ENCODE data around the gene C5orf58.
"Not testable (repeated sequence)": the region's sequence is repeated elsewhere in the genome, so short reads cannot be mapped to it uniquely, and the experiment has no call there.

C5orf58 gene

DNA sequence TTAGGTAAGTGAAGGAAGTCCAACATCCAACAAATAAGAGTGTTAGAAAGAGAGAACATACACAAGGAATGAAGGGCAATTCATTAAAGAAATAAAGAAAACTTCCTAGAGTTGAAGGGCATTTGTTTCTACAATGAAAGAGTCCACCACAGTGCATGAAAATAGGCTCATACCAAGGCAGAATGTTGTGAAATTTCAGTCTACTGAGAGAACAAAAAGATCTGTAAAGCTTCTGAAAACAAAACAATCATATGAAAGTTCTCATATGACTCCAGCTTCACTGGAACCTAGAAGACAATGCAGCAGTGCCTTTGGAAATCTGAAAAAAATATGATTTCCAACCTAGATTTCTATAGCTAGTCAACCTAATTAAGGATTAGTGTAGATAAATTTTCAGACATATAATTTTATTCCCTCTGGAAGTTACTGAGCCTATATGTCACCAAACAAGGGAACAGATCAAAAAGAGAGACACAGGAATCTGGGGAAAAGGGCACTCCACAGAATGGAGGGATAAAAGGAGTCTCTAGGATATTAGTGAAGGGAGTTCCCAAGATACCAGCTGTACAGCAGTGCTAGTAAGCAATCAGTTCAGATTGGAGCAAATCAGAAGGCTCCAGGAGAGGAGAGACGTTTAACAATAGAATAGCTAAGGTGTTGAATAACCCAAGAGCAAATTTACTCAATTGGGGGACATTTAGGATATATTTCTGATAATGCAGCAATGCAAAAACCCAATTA lies 5.8 kb downstream of the C5orf58 start:
- no peak for TF ChIP-seq ESRRG (CRISPR knock-in tag; IDR thresholded peaks at IDR 0.05)
- TF ChIP-seq ZNF8 (CRISPR knock-in tag; IDR thresholded peaks at IDR 0.05) = no peak
- TF ChIP-seq, protein P1, sequence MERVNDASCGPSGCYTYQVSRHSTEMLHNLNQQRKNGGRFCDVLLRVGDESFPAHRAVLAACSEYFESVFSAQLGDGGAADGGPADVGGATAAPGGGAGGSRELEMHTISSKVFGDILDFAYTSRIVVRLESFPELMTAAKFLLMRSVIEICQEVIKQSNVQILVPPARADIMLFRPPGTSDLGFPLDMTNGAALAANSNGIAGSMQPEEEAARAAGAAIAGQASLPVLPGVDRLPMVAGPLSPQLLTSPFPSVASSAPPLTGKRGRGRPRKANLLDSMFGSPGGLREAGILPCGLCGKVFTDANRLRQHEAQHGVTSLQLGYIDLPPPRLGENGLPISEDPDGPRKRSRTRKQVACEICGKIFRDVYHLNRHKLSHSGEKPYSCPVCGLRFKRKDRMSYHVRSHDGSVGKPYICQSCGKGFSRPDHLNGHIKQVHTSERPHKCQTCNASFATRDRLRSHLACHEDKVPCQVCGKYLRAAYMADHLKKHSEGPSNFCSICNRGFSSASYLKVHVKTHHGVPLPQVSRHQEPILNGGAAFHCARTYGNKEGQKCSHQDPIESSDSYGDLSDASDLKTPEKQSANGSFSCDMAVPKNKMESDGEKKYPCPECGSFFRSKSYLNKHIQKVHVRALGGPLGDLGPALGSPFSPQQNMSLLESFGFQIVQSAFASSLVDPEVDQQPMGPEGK (CRISPR knock-in tag; IDR thresholded peaks at IDR 0.05; ENCODE audit: borderline replicate concordance) = no peak
- no peak for TF ChIP-seq ZNF70 (CRISPR knock-in tag; IDR thresholded peaks at IDR 0.05)
- no peak for ATAC-seq

DNA sequence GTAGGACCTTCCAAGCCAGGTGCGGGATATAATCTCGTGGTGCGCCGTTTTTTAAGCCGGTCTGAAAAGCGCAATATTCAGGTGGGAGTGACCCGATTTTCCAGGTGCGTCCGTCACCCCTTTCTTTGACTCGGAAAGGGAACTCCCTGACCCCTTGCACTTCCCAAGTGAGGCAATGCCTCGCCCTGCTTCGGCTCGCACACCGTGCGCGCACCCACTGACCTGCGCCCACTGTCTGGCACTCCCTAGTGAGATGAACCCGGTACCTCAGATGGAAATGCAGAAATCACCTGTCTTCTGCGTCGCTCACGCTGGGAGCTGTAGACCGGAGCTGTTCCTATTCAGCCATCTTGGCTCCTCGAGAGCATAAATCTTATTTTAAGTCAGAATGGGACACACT lies 12.7 kb downstream of the C5orf58 start:
- ATAC-seq = not testable (repeated sequence)

DNA sequence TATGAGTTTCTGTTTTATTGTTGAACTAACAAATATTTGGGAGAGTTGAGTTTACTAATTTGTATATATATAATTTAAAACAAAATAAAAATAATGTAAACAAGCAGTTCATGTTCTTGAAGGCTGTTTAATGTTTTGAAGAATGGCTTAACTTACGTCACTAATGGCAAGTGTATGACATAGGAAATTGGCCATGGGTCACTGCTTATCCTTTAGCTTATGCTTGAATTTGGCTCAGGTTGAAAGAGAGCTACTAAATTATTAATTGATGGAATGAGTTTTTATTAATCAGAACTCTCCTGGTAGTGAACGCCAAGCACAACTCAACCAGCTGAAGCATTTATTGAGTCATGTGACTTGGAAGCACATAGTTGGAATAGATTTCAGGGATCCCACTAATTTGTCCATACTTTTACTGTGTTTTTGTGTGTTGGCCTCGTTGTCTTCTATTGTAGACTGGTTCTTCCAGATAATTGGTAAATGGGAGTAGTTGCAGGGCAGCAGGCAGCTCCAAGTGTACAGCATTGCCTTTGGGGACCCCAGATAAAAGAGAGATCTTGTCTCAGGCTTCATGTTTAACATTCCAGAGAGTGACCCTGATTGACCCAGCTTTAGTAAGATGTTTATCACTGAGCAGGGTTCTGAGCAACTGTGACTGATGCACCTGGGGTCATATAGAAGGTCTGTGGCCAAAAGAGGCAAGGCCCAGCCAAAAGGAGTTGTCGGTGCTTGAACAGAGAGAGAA lies 13.5 kb downstream of the C5orf58 start:
- no peak for ATAC-seq
- no peak for TF ChIP-seq RARB (CRISPR knock-in tag; IDR thresholded peaks at IDR 0.05)
- no peak for TF ChIP-seq ZNF70 (CRISPR knock-in tag; IDR thresholded peaks at IDR 0.05)
- TF ChIP-seq, protein P2, sequence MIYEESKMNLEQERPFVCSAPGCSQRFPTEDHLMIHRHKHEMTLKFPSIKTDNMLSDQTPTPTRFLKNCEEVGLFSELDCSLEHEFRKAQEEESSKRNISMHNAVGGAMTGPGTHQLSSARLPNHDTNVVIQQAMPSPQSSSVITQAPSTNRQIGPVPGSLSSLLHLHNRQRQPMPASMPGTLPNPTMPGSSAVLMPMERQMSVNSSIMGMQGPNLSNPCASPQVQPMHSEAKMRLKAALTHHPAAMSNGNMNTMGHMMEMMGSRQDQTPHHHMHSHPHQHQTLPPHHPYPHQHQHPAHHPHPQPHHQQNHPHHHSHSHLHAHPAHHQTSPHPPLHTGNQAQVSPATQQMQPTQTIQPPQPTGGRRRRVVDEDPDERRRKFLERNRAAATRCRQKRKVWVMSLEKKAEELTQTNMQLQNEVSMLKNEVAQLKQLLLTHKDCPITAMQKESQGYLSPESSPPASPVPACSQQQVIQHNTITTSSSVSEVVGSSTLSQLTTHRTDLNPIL (CRISPR knock-in tag; IDR thresholded peaks at IDR 0.05; ENCODE audit: low read depth) = no peak
- no peak for TF ChIP-seq PPARA (CRISPR knock-in tag; IDR thresholded peaks at IDR 0.05; ENCODE audit: borderline replicate concordance)
- TF ChIP-seq ISL1 (CRISPR knock-in tag; IDR thresholded peaks at IDR 0.05) = no peak
- TF ChIP-seq, protein P3, sequence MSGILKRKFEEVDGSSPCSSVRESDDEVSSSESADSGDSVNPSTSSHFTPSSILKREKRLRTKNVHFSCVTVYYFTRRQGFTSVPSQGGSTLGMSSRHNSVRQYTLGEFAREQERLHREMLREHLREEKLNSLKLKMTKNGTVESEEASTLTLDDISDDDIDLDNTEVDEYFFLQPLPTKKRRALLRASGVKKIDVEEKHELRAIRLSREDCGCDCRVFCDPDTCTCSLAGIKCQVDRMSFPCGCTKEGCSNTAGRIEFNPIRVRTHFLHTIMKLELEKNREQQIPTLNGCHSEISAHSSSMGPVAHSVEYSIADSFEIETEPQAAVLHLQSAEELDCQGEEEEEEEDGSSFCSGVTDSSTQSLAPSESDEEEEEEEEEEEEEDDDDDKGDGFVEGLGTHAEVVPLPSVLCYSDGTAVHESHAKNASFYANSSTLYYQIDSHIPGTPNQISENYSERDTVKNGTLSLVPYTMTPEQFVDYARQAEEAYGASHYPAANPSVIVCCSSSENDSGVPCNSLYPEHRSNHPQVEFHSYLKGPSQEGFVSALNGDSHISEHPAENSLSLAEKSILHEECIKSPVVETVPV (CRISPR knock-in tag; IDR thresholded peaks at IDR 0.05) = no peak

DNA sequence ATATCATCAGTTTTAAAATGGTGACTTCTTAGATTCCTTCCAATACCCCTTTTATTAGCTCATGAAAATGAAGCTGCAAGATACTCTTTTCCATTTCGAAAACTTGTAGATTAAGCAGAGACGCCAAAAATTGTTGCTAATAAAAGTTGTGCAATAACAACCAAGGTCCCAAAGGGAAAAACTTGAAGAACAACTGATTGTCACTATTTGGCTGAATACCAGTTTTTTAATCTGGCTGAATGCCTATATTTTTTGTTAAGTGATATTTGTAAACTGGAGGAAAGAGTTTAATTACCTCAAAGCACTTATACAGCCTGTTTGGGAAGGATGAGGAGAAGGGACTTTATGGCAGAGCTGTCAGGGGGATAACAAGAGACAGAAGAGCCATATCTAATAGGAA lies 14.6 kb downstream of the C5orf58 start:
- ATAC-seq = no peak

DNA sequence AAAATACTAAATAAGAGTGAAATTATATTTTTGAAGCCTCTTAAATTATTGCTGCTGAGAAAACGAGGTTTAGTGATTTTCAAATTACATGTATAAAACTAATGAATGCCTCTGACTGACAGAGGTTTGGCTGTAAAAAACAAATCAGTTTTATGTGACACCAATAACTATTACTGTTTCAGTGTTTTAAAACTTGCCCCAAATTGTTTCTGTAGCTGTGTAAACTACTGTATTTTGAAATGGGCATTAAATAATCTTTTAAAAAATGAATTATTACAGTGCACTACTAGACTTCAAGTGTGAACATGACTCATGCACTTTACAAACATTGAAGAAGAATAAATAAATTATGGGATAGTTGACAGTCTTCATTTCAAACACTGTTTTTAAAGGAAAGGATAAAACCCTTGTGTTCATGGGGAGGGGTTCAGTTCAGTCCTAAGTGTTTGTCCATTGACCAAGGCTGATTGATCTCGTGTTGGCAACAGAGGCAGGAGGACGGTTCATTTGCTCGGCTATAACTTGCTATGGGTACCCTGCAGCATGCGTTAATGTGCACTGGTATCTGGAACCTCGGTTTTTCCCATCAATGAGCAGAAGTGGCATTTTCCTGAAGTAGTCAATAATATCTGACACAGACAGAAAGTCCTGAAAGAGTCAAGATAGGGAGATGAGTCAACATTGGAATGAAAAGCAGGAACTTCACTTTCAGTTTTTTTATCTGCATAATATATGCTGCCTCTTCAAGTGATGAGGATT lies 15.6 kb downstream of the C5orf58 start:
- no peak for ATAC-seq
- TF ChIP-seq CSDC2 (CRISPR knock-in tag; IDR thresholded peaks at IDR 0.05) = no peak
- no peak for TF ChIP-seq ZNF8 (CRISPR knock-in tag; IDR thresholded peaks at IDR 0.05)
- TF ChIP-seq ZFP30 (CRISPR knock-in tag; IDR thresholded peaks at IDR 0.05) = no peak
- TF ChIP-seq, protein P4, sequence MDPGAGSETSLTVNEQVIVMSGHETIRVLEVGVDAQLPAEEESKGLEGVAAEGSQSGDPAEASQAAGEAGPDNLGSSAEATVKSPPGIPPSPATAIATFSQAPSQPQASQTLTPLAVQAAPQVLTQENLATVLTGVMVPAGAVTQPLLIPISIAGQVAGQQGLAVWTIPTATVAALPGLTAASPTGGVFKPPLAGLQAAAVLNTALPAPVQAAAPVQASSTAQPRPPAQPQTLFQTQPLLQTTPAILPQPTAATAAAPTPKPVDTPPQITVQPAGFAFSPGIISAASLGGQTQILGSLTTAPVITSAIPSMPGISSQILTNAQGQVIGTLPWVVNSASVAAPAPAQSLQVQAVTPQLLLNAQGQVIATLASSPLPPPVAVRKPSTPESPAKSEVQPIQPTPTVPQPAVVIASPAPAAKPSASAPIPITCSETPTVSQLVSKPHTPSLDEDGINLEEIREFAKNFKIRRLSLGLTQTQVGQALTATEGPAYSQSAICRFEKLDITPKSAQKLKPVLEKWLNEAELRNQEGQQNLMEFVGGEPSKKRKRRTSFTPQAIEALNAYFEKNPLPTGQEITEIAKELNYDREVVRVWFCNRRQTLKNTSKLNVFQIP (CRISPR knock-in tag; IDR thresholded peaks at IDR 0.05; ENCODE audit: borderline replicate concordance, low read depth) = no peak
- no peak for TF ChIP-seq ZNF70 (CRISPR knock-in tag; IDR thresholded peaks at IDR 0.05)
- no peak for TF ChIP-seq ZFP3 (CRISPR knock-in tag; IDR thresholded peaks at IDR 0.05)
- TF ChIP-seq ARNTL (CRISPR knock-in tag; IDR thresholded peaks at IDR 0.05; ENCODE audit: borderline replicate concordance, low read depth) = no peak
- TF ChIP-seq OSR1 (CRISPR knock-in tag; IDR thresholded peaks at IDR 0.05) = no peak
- no peak for TF ChIP-seq PPARA (CRISPR knock-in tag; IDR thresholded peaks at IDR 0.05; ENCODE audit: borderline replicate concordance)
- TF ChIP-seq, protein P2 (CRISPR knock-in tag; IDR thresholded peaks at IDR 0.05; ENCODE audit: low read depth) = no peak
- TF ChIP-seq TCF4 (CRISPR knock-in tag; IDR thresholded peaks at IDR 0.05; ENCODE audit: borderline replicate concordance) = no peak
- TF ChIP-seq GLIS3 (CRISPR knock-in tag; IDR thresholded peaks at IDR 0.05) = no peak
- no peak for TF ChIP-seq TOX (CRISPR knock-in tag; IDR thresholded peaks at IDR 0.05; ENCODE audit: borderline replicate concordance)
- TF ChIP-seq ISL1 (CRISPR knock-in tag; IDR thresholded peaks at IDR 0.05) = no peak
- no peak for TF ChIP-seq BACH2 (CRISPR knock-in tag; IDR thresholded peaks at IDR 0.05; ENCODE audit: borderline replicate concordance)
- TF ChIP-seq, protein P1 (CRISPR knock-in tag; IDR thresholded peaks at IDR 0.05; ENCODE audit: borderline replicate concordance) = no peak

More for the DNA sequence above, 14.6 kb downstream of the C5orf58 start:
- TF ChIP-seq GLIS3 (CRISPR knock-in tag; IDR thresholded peaks at IDR 0.05) (no peak), ZNF565 (CRISPR knock-in tag; conservative IDR thresholded peaks at IDR 0.05; ENCODE audit: low read depth) (no peak), ZNF70 (CRISPR knock-in tag; IDR thresholded peaks at IDR 0.05) (no peak), ISL1 (CRISPR knock-in tag; IDR thresholded peaks at IDR 0.05) (no peak), ZFP30 (CRISPR knock-in tag; IDR thresholded peaks at IDR 0.05) (no peak), ZFP3 (CRISPR knock-in tag; IDR thresholded peaks at IDR 0.05) (no peak), PPARA (CRISPR knock-in tag; IDR thresholded peaks at IDR 0.05; ENCODE audit: borderline replicate concordance) (no peak)
